ENCODE measurements around the gene LIPA. TPM values are rescaled to one million over a fixed set of nuclear protein-coding genes. Genes with fewer than 3 reads are reported as not detected.

Gene LIPA
- total RNA-seq, 2 experiments from 2014 or later, result 17.5 to 18.3 TPM

DNA sequence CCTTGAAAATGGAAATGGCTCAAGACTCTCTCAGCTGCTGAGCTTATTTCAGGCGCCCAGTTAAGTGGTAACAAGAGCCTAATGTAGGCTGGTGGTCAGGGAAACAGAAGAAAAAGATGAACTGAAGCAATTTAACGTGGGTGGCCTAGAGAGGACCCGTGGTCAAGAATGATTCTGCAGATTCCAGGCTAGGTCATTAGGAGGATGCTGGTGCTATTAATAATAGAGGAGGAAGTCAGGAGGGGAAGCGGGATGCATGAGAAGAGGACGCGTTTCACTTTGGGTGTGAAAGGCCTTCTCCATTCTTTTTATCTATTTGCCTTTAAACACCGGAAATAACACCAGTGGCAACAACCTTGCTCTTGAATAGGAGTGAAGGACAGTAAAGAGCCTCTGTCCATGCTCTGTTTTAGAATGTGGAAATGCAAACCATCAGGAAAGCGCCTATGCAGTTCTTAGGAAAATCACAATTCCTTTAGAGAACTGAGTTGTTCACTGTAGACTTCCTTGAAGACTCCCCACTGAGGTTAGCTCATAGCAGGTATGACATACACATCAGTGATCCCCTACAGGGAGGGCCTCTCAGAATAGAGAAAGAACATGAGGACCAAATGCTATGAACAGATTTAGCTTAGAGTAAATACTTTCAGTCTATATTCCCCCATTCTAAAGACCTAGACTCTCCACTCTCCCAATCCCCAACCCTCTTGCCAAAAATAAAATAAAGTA is 8.6 kb downstream of the LIPA start:
- CTCF ChIA-PET, result interaction anchor here (0.6 to 1.0 kb wide), 2 partner anchors 25 to 309 kb away, joined by 3 to 4 read pairs; no protein-coding TSS in a partner anchor
- POLR2A ChIA-PET, result interaction anchor here (1.5 kb wide), 1 partner anchor 8 kb away, joined by 3 read pairs; the partner anchor contains the start of gene LIPA

DNA sequence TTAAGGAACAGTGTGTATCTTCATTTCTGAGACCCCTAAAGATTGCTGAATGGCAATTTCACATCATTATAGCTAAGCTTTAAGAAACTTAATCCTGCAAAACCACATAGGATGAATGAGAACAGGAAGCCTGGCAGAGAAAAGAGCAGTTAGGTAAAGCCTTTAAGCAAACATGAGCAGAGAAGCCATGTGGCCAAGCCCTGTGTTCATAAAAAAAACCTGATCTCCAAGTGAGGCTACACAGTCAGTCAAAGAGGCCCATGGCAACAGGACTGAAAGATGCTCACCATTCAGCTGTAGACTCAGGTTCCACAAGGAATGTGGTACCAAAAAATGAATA is 9.3 kb downstream of the LIPA start:
- ChIA-PET POLR2A (interaction anchor here (1.5 kb wide), 1 partner anchor 9 kb away, joined by 3 read pairs; the partner anchor contains the start of gene LIPA), CTCF (interaction anchor here (0.6 to 1.0 kb wide), 2 partner anchors 24 to 308 kb away, joined by 3 to 4 read pairs; no protein-coding TSS in a partner anchor)

DNA sequence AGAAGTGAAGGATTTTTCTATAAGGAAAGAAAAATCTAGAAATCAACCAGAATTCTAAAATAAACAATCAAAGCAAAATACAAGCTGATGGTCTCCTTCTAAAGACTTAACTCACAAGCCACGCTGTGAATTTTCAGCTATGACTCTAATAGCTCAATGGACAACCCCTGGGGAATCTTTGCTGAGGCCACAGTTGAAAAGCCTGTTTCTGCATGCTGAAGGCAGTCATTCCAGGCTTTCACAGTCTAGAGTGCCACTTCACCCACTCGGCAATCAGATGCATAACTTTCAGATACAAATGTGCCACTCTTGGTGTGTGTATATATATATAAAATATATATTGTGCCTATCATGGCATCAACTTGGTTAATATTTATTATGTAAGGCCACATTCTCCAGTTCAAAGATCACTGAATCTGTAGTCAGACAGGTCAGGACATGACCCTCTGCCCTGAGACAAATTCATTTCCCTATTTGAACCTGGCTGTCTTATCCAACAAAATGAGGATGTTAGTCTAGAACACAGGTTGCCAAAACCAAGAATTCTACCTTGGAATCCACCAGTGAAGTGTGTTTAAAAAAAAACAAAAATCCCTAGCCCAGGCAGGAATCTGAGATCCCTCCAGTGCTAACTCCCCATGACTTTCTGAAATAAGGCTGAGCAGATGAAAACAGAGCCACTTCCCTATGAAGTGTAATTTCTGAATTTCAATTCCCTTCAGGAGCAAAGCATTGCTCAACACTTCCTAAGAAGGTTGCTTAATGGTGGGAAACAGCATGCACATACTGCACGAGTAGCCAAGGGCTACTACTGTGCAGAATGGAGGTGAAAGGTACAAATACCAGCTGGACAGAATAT is 9.9 kb downstream of the LIPA start:
- POLR2A ChIA-PET, result no interaction called here
- CTCF ChIA-PET, result interaction anchor here (0.6 kb wide), 1 partner anchor 308 kb away, joined by 4 read pairs; no protein-coding TSS in a partner anchor

DNA sequence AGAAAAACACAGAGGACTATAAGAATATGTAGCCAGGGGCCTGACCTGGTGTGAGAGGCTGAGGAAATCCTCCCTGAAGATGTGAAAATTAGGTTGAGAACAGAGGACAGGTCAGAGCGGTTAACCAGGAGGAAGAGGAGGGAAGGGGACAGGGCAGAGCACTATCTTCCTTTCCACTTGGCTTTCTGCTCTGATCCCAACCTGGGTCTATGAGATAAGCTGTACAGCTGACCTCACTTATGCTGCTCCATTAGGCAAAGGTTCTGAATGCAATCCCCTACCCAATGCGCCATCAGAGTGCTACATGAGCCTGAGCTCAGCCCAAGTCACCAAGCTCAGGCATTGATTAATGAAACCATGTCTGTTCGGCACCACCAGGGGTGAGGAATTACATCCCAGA is 10.5 kb downstream of the LIPA start:
- CTCF ChIA-PET, result no interaction called here
- POLR2A ChIA-PET, result no interaction called here

DNA sequence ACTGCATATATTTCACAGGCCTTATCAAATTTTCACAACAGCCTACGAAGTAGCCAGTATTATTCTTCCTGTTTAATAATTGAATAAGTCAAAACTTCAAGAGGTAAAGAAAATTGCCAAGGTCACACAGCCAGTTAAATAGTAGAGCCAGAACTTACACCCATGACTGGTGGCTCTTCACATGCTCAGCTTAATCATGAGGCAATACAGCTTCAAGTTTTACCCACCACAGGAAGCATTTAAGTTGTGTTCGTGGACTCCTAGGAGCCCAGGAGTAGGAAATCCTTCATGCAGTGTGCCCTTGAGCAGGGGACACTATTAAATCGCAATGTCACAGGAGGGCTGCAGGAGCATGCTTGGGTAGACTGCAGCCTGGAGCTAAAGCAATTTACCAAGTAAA is 11.1 kb downstream of the LIPA start:
- ChIA-PET CTCF (no interaction called here), POLR2A (no interaction called here)

DNA sequence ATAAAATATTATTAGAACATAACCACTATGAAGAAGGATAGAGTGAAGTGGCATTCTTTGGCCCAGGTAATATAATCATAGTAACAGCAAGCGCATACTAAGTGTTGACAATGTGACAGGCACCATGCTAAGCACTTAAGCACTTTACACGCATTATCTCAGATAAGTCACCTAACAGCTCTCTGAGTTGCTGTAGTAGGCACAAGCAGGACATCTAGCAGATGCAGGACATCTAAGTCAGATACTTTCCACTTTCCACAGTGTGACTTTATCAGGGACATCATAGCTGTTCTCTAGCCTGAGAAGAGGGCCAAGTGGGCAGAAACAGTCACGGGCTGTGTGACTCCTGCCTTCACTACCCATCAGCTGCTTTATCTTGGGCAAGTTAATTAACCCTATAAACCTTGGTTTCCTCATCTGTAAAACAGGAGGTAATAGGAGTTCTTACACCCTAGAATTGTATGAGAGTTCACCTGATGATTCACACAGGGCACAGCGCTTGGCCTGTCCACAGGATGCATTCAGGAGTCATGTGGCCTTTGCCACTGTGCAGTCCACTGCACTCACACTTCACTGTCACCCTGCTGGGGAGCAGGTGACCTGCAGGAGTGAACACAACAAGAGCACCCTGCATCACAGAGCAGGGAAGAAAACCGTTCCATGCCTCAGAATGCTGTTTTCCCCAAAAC is 12.5 kb downstream of the LIPA start:
- ChIA-PET POLR2A (no interaction called here), CTCF (no interaction called here)

DNA sequence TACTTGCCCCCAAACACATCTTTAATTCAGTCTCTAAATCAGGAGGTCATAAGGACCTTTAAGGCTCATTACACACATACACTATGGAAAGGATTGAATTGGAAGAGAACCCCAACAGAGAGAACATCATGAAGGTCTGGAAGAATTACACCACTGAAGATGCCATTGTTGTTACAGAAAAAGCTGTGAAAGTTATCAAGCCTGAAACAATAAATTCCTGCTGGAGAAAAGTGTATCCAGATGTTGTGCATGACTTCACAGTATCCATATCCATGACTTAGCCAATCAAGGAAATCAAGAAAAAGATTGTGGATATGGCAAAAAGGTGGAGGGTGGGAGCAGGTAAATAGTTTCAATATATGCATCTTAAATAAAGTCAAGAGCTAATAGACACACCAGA is 13.7 kb downstream of the LIPA start:
- ChIA-PET CTCF (no interaction called here), POLR2A (no interaction called here)

DNA sequence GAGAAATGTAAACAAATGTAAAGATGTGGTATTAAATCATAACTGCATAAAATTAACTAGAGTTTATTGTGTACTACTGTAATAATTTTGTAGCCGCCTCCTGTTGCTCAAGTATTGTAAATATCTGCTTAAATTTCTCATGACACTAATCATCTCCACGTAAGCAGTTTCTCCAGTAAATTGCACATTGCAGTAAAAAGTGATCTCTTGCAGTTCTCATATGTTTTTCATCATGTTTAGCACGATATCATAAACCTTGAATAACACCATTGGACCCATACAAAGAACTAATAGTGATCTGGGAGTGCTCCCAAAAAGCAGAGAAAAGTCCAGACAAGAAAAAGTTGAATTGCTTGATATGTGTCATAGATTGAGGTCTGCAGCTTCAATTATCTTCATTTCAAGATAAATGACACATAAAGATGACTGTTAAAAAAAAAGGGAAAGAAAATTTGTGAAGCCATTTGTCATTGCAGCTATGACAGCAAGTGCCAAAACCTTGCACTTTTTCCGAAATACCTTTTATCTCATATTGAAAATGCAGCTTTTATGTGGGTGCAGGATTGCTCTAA is 15.3 kb downstream of the LIPA start:
- POLR2A ChIA-PET, result no interaction called here
- CTCF ChIA-PET, result no interaction called here

DNA sequence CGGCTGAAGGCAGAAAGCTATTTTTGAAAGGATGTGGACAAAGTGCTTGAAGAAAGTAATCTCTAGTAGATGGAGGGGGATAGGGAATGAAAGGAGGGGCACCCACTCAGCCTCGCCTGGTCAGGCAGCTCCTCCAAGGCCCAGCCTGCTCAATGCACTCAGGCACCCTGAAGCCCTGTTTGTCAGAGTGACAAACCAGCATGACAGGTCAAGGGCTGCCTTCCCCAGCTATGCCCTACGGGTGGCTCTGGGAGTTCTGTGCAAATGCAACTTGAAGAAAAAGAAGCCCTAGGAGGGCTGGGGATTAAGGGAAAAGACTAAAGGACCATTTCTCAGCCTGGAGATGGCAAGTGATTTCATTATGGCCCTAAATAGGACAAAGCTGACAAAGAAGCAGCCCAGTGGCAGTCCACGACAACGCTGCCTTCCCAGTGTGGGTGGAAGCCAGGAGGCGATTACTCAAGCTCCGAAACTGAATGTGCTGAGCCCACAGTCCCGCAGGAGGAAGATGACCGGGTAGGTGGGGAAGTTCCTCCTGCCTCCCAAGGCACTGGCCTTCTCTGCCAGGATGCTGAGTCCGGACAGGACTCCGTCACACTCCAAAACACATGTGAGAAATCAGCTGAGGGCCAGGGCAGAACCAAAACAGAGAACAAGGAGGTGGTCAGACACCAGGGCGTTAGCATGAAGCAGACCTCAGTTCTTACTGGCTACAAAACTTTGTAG is 16.3 kb downstream of the LIPA start:
- CTCF ChIA-PET, result interaction anchor here (1.5 kb wide), 1 partner anchor 206 kb away, joined by 4 read pairs; no protein-coding TSS in a partner anchor
- POLR2A ChIA-PET, result no interaction called here

DNA sequence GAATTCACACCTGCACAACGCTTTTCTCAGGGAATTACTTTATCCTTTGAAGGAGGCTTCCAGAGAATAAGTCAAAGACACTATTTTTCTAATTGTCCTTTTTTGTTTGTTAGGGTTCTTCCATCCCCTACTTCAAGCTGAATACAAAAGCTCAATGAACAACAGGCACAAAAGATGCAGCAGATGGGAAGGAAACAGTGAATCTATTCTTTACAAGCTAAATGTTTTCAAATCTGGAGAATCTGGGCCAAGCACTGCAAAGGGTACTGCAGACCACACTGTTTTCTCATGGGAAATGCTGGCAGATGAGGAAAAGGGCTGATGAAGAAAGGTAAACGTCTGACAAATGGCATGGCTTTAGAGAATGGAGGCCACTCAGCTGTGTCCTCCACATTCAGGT is 18.5 kb downstream of the LIPA start:
- CTCF ChIA-PET, result no interaction called here
- POLR2A ChIA-PET, result no interaction called here

DNA sequence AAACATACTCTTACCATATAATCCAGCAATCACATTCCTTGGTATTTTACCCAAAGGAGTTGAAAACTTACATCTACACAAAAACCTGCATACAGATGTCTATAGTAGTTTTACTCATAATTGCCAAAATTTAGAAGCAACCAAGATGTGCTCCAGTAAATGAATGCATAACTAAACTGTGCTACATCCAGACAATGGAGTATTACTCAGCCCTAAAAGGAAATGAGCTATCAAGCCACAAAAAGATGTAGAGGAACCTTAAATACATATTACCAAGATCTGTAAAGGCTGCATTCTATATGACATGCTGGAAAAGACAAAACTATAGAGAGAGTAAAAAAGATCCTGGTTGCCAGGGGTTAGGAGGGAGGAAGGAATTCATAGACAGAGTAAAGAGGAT is 22.6 kb downstream of the LIPA start:
- CTCF ChIA-PET, result no interaction called here
- POLR2A ChIA-PET, result no interaction called here

DNA sequence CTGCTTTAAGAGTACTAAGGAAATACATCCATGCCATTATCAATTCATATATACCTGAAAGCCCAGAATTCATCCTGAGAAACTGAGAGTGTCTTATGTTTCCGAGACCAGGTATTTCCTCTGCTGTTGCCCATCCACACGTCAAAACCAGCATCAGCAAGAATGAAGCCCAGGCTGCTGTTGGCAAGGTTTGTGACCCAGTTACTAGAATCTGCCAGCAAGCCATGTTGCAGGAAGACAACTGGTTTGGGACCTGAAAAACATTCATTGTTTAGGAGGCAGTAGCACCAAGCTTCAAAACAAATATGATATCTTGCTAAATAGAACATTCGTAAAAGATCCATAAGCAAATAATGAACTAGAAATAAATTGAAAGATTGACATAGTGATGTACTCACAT is 23.4 kb downstream of the LIPA start:
- POLR2A ChIA-PET, result no interaction called here
- CTCF ChIA-PET, result no interaction called here

DNA sequence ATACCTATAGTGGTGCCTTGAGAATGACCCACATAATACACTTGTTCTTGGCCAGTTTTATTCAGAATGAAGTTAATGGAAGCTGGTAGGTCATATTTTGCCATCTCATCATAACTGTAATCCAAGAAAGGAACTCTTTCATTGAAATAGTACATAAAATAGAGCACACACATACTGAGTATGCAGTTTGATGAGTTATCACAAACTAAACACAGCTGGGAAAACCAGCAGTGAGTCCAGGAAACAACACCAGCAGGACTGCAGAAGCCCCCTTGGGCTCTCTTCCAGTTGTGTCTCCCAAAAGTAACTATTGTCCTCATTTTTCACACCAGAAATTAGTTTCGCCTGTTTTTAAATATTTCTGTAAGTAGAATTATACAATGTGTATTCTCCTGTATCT is 24.7 kb downstream of the LIPA start:
- POLR2A ChIA-PET, result no interaction called here
- CTCF ChIA-PET, result no interaction called here

DNA sequence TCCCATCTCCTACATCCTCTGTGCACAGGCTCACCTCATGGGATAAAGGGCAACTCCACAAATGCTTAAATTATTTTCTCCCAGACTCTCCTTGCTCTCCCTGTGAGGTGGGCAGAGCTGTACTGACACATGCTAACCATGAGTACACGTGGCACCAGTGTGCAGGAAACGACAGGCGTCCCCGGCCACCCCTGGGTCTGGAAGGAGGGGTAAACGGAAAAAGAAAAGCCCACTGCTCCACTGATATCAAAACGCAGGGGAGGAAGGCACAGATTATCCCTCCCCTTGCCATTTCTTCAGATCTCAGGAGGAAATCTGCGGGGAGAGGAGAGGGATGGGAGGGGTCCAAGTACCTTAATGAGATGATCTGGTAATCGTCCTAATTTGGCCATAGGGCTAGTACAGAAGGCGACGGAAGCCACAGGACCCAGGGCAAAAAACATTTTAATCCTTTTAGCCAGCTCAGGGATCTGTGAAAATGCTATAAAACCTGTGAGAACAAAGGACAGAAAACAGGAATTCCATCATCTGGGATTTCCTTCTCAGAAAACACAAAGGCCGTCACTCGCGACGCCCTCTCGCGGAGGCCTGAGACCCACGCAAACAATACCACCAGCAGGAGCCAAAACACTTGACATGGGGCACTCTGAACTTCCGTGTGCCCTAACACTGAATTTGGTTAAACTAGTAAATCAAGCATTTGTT is 26.7 kb downstream of the LIPA start:
- ChIA-PET CTCF (no interaction called here), POLR2A (no interaction called here)

DNA sequence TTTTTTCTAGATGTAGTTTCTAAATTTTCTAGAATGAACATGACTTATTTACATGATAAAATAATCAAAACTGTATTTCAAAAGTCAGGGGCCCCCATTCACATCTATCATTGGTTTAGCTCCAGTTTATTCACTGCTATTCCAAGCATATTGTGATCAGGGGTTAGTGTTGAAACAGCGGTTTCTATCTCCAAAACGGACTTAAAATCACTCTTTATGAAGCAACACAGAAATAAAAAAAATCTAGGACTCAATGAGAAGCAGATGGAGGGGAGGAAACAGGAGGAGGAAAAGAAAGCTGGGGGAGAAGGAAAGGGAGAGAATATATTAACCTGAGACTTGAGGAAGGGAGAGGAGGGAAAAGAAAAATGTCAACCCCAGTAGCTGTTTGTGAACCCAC is 29.7 kb downstream of the LIPA start:
- POLR2A ChIA-PET, result no interaction called here
- CTCF ChIA-PET, result no interaction called here

DNA sequence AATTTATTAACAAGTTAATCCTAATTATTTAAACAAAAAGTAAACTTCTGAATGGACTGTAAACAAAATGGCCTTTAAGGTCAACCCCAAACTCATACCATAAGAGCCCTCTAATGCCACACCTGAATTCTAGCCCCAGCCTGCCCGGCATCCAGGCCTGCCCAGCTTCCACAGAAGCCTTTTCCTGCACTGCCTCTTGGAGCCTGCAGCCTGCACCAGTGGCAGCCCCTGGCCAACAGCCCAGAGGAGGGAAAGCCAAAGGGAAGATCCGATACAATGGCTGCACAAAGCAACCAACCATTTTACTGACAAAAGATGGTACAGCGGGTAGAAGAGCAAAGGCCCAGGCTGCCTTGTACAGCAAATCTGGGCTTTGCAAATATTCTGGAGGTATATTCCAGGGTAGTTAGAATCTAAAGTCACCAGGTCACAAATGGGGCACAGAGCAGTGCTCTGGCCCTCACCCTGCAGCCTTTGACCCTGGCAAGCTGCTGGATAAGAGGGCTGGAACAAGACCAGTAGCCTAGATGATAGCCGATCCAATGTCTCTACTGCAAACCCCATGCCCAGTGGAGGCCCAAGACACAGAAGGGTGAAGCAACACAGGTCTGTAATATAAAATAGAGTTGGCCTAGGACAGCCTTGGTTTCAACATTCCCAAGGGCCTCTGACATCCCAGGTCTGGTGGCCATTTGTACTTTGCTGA is 31.9 kb downstream of the LIPA start:
- ChIA-PET CTCF (interaction anchor here (2.3 to 3.0 kb wide), 3 partner anchors 190 to 288 kb away, joined by 8 to 15 read pairs (median 13); no protein-coding TSS in a partner anchor), POLR2A (no interaction called here)

DNA sequence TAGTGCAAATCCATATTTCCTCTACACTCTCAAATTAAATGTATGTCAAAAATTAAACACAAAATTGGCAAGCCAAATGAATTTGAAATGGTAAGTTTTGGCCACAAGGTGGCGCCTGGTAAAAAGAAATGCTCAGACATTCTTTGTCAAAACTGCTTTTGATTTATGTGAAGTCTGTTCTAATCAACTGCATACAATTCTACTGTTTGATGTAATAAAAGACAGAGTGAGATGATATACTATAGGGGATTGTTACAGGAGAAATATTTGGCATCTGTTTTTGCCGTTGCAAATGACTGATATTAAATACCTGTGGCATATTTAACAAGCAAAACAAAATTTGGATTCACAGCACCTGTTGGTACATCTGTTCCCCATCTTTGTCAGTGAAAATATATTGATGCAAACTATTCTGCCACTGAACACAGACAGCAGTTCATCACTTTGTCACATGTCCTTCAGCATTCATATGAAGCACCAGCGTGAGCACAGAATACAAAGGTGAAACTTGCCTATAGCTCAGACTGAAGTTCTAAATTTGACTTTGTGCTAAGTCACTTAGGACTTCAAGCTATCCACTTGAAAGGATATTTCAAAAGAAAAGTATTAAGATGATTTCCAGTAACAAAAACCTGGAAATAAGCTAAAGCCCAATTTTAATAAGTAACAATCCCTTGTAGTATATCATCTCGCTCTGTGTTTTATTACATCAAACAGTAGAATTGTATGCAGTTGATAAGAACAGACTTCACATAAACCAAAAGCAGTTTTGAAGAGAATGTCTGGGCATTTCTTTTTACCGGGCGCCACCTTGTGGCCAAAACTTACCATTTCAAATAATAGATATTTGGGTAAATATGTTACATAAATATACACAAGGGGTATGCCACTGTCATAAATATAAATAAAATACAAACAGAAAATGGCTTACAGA is 34.3 kb downstream of the LIPA start:
- CTCF ChIA-PET, result interaction anchor here (0.9 to 3.0 kb wide), 13 partner anchors 10 to 286 kb away, joined by 3 to 21 read pairs (median 5); partner anchors contain the start of gene CH25H
- POLR2A ChIA-PET, result no interaction called here
